Esophagus squamous epithelium (tissue), 5 donors: ENCODE measurements around the gene GALNT14. TPM values are rescaled to one million over a fixed set of nuclear protein-coding genes. Genes with fewer than 3 reads are reported as not detected.

Experiments
- DNase-seq: peaks from one replicate; lab custom pipeline; 2025; lab: John Stamatoyannopoulos, UW
- H3K27ac ChIP-seq, 4 donors: fragments of 200-600 bp; sonication (generic); one replicate each; pipeline ENCODE4 v1.5.1; 2016 to 2019; ENCODE audit warnings: mild to moderate bottlenecking in 1 of 4
- H3K27me3 ChIP-seq, 4 donors: fragments of 200-600 bp; sonication (generic); 1 replicate in 3 of 4; 2 replicates in 1 of 4; pipeline versions ENCODE4 v1.5.1 to v1.6.0; 2017 to 2021; ENCODE audit warnings: antibody characterized with exemption in 1 of 4
- H3K36me3 ChIP-seq, 3 donors: fragments of 200-600 bp; sonication (generic); one replicate each; pipeline ENCODE4 v1.5.1; 2016 to 2019
- H3K4me1 ChIP-seq, 3 donors: fragments of 200-600 bp; sonication (generic); one replicate each; pipeline ENCODE4 v1.5.1; 2017 to 2019
- H3K4me3 ChIP-seq, 4 donors: fragments of 200-600 bp; sonication (generic); 1 replicate in 3 of 4; 2 replicates in 1 of 4; pipeline ENCODE4 v1.5.1; 2016 to 2019; ENCODE audit warnings: mild to moderate bottlenecking in 2 of 4, moderate library complexity in 1 of 4
- H3K9me3 ChIP-seq, 3 donors: fragments of 200-600 bp; sonication (generic); one replicate each; pipeline ENCODE4 v1.5.1; 2016 to 2019
- CTCF ChIP-seq, 6 experiments: fragments of 450-650 bp in 4 of 6; fragments of 200-600 bp in 2 of 6; sonication (generic) in 2 of 6; IDR thresholded peaks; one replicate each; pipeline ENCODE4 v1.5.1; 2016 to 2019; ENCODE audit warnings: antibody characterized with exemption in 6 of 6, mild to moderate bottlenecking in 4 of 6, moderate library complexity in 4 of 6
- POLR2A ChIP-seq, 4 donors: fragments of 450-650 bp; IDR thresholded peaks; one replicate each; pipeline ENCODE4 v1.6.1; 2017; ENCODE audit warnings: antibody characterized with exemption in 4 of 4, mild to moderate bottlenecking in 4 of 4, moderate library complexity in 3 of 4
- WGBS, 2 donors: methylation state at CpG; one replicate each; pipeline ENCODE4 v1.1.5; 2018; 5-methylcytosine and 5-hydroxymethylcytosine counted together
- intact Hi-C: fragments of 100-400 bp; cut with DNase I; formaldehyde crosslinking; loops from one replicate; pipeline ENCODE4 v1.15.0; 2022
- total RNA-seq, 4 donors: library from RNA; depleted of rRNA; stranded (reverse); fragments of >200 nt; gene quantifications; one replicate each; pipeline ENCODE4 v1.1.0, GENCODE V29; 2016
- donor health status: DM: yes; HTN: yes; CAD: no.

GALNT14 gene
- total RNA-seq, 4 donors from 2014 or later, result 18.6 to 29.0 (median 21.3) TPM

- Histone ChIP-seq H3K4me1 (peaks cover 0 to 19% (median 7%) of the 10 kb centered on the region in 3 donors), H3K27ac (no peak overlapping the region), H3K9me3 (no peaks in the 10 kb centered on the region), H3K27me3 (no peaks in the 10 kb centered on the region), H3K36me3 (no peaks in the 10 kb centered on the region), H3K4me3 (no peak overlapping the region)
- DNase-seq, result no peak
- WGBS, 2 donors, result 4 to 11% methylated on average over 1 of the region's 3 CpGs
- TF ChIP-seq CTCF (IDR thresholded peaks at IDR 0.05), result peak; percentile 25 to 50 (median 46)
- no peak for TF ChIP-seq POLR2A (IDR thresholded peaks at IDR 0.05)
- intact Hi-C loops, result loop anchor here (10.0 kb wide), 2 partner anchors 117 to 147 kb away; no protein-coding TSS in a partner anchor
Measured at GRCh38 chr2:30862054-30862651, 276.1 kb downstream of the GALNT14 start.

GRCh38 chr2:30860726-30861125 is 277.5 kb downstream of the GALNT14 start:
- WGBS, 2 donors, result 55 to 66% methylated on average over 4 of the region's 4 CpGs
- Histone ChIP-seq H3K36me3 (no peaks in the 10 kb centered on the region), H3K27me3 (no peaks in the 10 kb centered on the region), H3K4me3 (no peak overlapping the region), H3K4me1 (peaks cover 0 to 18% (median 7%) of the 10 kb centered on the region in 3 donors), H3K27ac (no peak overlapping the region), H3K9me3 (no peaks in the 10 kb centered on the region)
- intact Hi-C loops, result loop anchor here (10.0 kb wide), 2 partner anchors 116 to 146 kb away; no protein-coding TSS in a partner anchor
- TF ChIP-seq POLR2A (IDR thresholded peaks at IDR 0.05), result no peak
- TF ChIP-seq CTCF (IDR thresholded peaks at IDR 0.05), result no peak
- DNase-seq, result no peak

Other genes starting within 250 kb of the GALNT14 start
- gene CAPN14, start 79.1 kb upstream of the GALNT14 start, total RNA-seq, result 100 to 1,000 TPM; 124 to 316 (median 198) TPM
- gene EHD3, start 95.7 kb upstream of the GALNT14 start, total RNA-seq, result 10 to 100 TPM; 22.6 to 54.5 (median 38.1) TPM